ENCODE measurements around the gene BABAM2.

- TF ChIP-seq CTCF (IDR thresholded peaks at IDR 0.05) (no peak), POLR2A (IDR thresholded peaks at IDR 0.05; ENCODE audit: low read depth) (no peak), POLR2AphosphoS5 (IDR thresholded peaks at IDR 0.05) (no peak), EP300 (IDR thresholded peaks at IDR 0.05) (no peak)
Observed at GRCh38 chr2:28282861-28283646, 392.5 kb downstream of the BABAM2 start.

All from esophagus muscularis mucosa (tissue), 4 donors.